Measurements from ENCODE around the gene KIAA2012.

The KIAA2012 gene

DNA sequence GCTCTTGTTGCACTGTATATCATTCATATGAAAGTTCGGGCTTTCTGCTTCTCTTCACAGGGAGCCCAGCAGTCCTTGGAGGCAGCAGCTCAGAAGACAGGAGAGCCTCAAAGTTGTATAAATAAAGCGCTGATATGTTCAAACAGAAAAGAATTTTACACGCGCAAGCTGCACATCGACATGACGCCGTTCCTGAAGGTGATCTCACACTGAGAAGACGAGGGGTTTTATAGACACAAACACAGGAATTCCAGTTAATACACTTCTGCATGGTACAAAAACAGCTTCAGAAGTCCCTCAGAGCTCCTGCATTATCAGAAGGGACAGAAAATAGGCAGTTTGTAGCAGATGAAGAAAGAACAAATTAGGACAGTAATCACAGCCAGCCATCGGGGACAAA lies 81.6 kb downstream of the KIAA2012 start:
- FAIRE-seq, result no peak

DNA sequence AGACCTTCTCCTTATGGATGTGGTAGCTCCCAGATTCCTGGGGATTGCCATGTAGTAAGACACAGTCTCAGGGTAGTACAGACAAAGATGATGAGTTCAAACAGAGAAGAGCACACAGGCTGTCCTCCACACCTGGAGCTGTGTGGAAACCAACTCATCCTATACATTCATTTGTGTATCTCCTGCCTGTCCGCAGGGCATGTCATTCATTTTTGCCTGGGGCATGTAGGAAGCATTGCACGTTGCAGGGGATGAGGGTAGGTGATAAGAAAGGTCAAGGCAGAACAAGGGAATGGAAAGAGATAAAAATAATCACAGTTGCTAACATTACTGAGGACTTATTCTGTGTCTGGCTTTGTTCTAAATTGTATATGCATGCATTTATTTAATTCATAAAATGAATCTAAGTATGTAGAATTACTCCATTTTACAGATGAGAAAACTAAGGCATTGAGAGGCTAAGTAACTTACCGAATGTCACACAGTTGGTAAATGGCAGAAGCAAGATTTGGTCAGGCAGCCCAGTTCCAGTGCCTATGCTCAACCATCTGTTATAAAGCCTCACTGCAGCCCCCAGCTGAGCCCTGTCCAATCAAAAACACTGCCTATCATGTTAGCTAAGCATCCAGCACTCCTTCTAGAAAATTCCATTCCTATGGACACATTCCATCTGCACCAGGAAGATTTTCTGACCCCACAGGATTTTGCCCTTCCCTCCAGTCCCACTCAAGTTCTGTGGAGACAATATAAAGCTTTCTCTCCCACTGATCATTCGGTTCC lies 84.3 kb downstream of the KIAA2012 start:
- no peak for FAIRE-seq

GRCh38 chr2:202158796-202159195 lies 85.7 kb downstream of the KIAA2012 start:
- no peak for FAIRE-seq

DNA sequence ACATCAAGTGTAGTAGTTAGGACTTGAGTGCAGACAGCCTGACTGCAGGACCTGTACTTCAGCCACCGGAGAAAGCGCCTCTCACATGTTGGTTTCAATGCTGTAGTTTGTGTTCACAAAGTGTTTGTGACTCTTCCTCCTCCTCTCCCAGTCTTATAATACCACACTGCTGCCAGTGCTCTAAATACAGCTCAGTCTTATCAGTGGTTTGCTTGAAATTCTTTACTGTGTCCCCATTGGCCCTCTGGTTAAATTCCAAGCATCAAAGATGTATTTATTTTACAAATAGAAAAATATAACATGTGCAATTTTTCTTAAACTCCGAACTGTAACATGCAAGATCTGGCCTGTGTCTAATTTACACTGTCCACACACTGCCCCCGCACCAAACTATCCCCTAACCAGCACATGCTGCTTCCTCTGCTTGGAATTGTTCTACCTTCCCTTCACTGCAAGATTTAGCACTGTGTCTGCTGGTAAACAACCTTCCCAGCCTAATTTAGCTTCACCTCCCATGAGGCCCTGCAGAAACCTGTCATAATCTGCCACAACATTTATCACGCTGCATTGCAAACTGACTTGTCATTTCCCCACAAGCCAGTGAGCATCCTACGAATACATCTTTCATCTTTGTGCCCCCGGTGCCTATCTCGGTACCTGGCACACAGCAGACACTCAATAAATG lies 88.2 kb downstream of the KIAA2012 start:
- FAIRE-seq, result no peak

DNA sequence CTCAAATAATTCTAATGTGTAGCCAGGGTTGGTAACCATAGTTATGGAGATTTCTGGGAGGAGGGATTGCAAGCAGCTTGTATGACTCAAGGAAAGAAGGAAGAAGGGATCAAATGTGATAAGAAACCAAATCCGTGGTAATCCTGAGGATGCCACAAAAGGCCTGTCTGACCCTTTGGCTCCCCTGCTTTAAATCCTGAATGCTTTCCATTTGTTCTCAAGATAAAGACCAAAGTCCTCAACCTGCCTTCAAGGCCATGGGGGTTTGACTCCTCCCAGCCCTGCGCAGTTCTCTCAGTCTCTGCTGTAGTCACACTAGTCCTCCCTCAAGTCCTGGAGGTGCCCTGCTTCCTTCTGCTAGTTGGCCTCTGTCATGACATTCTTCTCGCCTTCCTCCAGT lies 91.4 kb downstream of the KIAA2012 start:
- FAIRE-seq, result no peak

GRCh38 chr2:202165208-202165607 lies 92.2 kb downstream of the KIAA2012 start:
- FAIRE-seq, result no peak

DNA sequence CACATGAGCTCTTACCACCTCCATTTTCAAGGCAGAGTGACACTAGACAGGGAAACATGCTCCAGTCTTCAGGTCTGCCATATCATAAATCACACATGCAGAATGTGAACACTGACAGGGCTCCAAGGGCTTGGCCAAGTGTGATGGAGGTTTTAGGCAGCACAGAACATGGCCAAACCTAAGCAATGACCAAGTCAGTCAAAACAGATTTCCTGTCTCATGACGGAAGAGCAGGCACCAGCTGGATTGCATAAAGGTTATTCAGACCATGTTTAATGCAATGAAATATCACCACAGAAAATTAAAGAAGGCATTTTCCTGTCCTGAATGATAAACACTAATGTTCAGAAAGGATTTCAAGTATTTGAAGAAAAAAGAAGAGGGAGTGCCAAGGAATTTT lies 92.9 kb downstream of the KIAA2012 start:
- no peak for FAIRE-seq

DNA sequence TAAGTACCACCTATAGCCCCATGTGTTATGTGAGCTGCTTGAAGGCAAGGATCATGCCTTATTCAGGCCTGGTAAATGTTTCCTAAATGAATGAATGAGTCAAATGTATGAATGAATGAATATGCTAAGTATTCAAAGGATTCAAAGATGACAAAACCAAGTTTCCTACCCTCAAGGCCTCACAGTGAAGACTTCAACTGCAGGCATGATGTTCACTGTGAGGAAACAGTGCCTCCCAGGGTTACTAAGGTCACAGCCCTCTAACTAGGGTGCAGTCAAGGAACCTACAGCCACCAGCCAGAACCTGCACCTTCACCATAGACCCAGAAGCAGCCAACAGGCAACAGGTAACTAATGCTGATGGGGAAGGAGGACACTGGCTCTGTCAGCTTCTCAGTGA lies 96.1 kb downstream of the KIAA2012 start:
- FAIRE-seq, result no peak

- FAIRE-seq, result no peak
These were observed 96.9 kb downstream of the KIAA2012 start for GRCh38 chr2:202169832-202170424.

DNA sequence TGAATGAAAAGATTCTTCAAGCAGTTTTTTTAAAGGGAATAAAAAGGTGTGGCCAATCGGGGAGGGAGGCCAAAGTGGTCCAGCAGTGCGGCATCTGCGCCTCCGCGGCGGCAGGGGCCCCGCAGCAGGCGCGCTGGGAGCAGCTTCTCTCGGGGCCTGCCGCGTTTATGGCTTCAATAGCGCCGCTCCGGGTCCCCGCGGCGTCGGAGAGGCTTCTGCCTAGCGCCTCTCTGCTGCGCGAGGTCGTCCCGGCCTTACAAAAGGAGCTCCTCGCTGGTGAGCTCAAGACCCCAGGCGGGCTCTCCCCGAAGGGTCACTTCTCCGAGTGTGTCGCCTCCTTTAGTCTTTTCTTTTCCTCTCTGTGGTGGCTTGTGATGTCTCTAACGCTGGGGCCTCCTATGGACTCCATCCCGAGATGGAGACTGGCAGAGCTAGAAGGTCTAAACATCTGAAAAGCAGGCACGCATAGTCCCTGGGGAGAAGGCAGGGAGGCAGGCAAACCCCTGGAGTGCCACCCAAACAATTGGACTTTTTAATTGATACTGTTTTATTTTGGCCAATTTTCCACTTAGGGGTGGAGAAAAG lies 98.3 kb downstream of the KIAA2012 start:
- FAIRE-seq, result no peak

GRCh38 chr2:202172439-202173211 lies 99.6 kb downstream of the KIAA2012 start:
- no peak for FAIRE-seq

DNA sequence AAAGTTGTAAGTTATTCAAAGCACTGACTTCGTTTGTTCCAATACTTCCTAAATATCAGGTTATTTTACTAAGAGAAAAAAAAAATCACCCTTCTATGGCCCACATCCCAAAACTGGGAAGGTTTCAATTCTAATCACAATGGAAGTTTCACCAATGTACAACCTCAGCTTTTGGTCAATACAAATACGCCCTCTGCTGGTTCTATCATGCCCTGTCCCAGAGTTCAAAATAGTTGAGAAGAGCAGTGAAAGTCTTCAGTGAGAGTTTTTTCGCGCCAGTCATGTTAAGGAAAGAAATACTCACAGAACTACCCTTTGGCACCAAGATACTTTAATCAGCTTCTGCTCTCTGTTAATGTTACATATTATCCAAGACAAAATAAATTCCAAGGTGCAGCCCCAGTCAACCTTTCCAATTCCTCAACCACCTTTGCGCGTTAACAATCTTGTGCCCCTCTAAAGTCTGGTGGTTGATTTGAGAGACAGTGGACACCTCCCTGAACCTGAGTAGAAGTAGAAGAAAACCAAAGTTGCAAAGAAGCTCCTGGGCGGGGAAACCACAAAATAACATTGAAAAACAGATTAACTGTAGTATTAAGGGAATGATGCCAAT lies 105.4 kb downstream of the KIAA2012 start:
- peak; percentile 97 for FAIRE-seq

DNA sequence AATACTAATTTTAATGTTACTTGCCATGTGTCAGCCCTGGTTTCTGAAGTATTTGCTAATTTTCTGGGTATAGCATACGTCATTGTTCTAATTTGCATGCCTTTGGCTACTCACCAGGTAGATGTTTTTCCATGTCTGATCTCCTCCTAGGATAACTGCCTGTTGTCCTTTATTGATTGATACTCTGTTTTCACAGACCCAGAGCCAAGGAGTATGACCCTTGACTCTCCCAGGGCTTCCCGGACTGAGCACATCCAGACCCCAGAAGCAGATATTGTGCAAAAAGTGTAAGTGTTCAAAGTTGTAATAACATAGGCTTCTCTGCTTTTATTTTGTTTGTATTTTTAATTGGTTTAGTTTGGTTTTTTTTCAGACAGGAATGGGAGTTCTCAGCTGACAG lies 111.5 kb downstream of the KIAA2012 start:
- no peak for FAIRE-seq

DNA sequence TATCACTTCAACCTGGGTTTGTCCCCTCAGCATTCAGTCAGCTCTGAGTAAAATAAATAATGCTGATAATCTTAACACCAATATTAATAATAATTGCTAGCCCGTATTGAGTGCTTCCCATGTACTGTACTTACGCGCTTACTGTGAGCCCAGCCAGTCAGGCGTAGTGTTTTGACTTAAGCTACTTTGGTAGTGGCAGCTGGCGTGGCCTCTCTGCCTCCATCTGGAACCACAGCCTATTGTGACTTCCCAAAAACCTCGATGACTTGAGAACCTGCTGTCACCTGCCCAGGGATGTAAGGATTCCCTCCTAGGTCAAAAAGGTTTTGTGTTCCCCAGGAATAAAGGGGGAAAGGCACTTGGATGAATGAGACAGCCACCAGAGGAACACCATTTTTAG lies 112.1 kb downstream of the KIAA2012 start:
- FAIRE-seq, result no peak

- FAIRE-seq, result no peak
These were observed 113.7 kb downstream of the KIAA2012 start for GRCh38 chr2:202186641-202187202.

GRCh38 chr2:202187570-202187969 lies 114.5 kb downstream of the KIAA2012 start:
- no peak for FAIRE-seq

DNA sequence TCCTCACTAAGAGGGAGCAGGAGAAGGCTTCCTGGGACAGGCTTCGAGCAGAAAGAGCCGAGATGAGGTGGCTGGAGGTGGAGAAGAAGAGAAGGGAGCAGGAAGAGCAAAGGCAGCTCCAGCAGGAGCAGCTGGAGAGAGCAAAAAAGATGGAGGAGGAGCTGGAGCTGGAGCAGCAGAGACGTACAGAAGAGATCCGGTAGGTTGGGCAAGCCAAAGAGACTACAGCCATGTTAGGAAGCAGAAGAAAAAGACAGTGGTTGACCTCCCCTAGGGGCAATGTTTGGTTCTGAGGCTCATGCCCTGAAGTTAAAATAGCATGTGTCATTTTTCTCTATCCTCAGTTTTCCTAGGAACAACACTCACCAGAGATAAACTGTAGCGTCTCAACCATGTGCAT lies 120.2 kb downstream of the KIAA2012 start:
- no peak for FAIRE-seq

GRCh38 chr2:202193881-202194353 lies 120.9 kb downstream of the KIAA2012 start:
- FAIRE-seq, result no peak

DNA sequence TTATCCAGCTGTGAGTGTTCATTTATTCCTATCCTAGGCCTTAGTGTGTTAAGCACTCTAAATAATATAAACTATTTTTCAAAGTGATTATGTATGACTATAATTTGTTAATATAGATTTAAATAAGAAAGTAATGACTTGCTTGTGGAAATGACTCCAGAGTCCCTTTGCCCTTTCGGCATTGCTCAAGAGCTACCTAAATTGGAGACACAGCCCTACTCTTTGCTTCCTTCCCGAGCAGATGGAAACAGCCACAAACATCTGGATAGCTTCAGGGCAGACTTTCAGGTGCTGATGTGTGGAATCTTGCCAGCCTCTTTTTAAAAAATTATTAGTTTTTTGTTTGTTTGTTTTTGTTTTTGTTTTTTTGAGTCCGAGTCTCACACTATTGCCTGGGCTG lies 121.4 kb downstream of the KIAA2012 start:
- FAIRE-seq, result no peak

GRCh38 chr2:202196727-202197126 lies 123.7 kb downstream of the KIAA2012 start:
- no peak for FAIRE-seq

- FAIRE-seq, result no peak
These were observed 128.4 kb downstream of the KIAA2012 start for GRCh38 chr2:202201220-202202160.

Measured in G401.6 (cell line).